Tibial artery (tissue), 4 donors: ENCODE results near the gene IL4R.

ENCODE experiments used
- DNase-seq, 2 donors: peaks; one replicate each; pipeline ENCODE4 v3.0.0-alpha.2; 2019
- H3K27ac ChIP-seq, 2 donors: fragments of 200-600 bp; sonication (generic) in 1 of 2; 1 replicate in 1 of 2; 2 replicates in 1 of 2; pipeline ENCODE4 v1.5.1; 2018 to 2019; ENCODE audit warnings: mild to moderate bottlenecking in 1 of 2
- H3K27me3 ChIP-seq, 2 donors: fragments of 200-600 bp; sonication (generic) in 1 of 2; one replicate each; pipeline versions ENCODE4 v1.5.1 to v1.6.0; 2016 to 2019
- H3K36me3 ChIP-seq, 3 donors: fragments of 200-600 bp; sonication (generic) in 2 of 3; one replicate each; pipeline ENCODE4 v1.5.1; 2016 to 2019; ENCODE audit warnings: mild to moderate bottlenecking in 2 of 3
- H3K4me1 ChIP-seq, 4 donors: fragments of 200-600 bp; sonication (generic) in 2 of 4; 1 replicate in 3 of 4; 2 replicates in 1 of 4; pipeline ENCODE4 v1.5.1; 2016 to 2019
- H3K4me3 ChIP-seq, 2 donors: fragments of 200-600 bp; sonication (generic) in 1 of 2; 1 replicate in 1 of 2; 2 replicates in 1 of 2; pipeline ENCODE4 v1.5.1; 2018 to 2019; ENCODE audit warnings: mild to moderate bottlenecking in 2 of 2
- H3K9me3 ChIP-seq, 3 donors: fragments of 200-600 bp; sonication (generic) in 1 of 3; one replicate each; pipeline ENCODE4 v1.5.1; 2016 to 2019
- CTCF ChIP-seq, 2 experiments: fragments of 200-600 bp in 1 of 2; fragments of 450-650 bp in 1 of 2; IDR thresholded peaks; one replicate each; pipeline ENCODE4 v1.5.1; 2017 to 2019; ENCODE audit warnings: antibody characterized with exemption in 2 of 2, mild to moderate bottlenecking in 1 of 2, moderate library complexity in 1 of 2
- intact Hi-C: fragments of 100-400 bp; cut with DNase I; formaldehyde crosslinking; loops from one replicate; pipeline ENCODE4 v1.15.0; 2023; ENCODE audit warnings: low total_unique reads

The IL4R gene

GRCh38 chr16:27313422-27314160, at the start of gene IL4R:
TSS of gene IL4R (plus strand) at chr16:27313974. CDS start at chr16:27340204, 26,230 bp downstream.
- peak; percentile 76 to 91 for DNase-seq
- Histone ChIP-seq H3K27me3 (no peaks in the 10 kb centered on the region), H3K4me3 (peak within 1 kb of the TSS; percentile 92 to 96), H3K36me3 (no peaks in the 10 kb centered on the region), H3K9me3 (no peaks in the 10 kb centered on the region), H3K4me1 (peaks cover 0 to 47% (median 36%) of the 10 kb centered on the region in 4 donors), H3K27ac (peak within 1 kb of the TSS; percentile 97 to 99)
- intact Hi-C loops: loop anchor here (5.0 kb wide), 1 partner anchor 1549 kb away; the partner anchor contains the start of gene SH2B1
- TF ChIP-seq CTCF (IDR thresholded peaks at IDR 0.05): no peak

- Histone ChIP-seq H3K4me3 (no peak overlapping the region), H3K27ac (peak overlapping the region in 1 of 2 donors; percentile 36), H3K9me3 (no peaks in the 10 kb centered on the region), H3K4me1 (peaks cover 0 to 17% (median 5%) of the 10 kb centered on the region in 4 donors), H3K36me3 (no peaks in the 10 kb centered on the region), H3K27me3 (no peaks in the 10 kb centered on the region)
- TF ChIP-seq CTCF (IDR thresholded peaks at IDR 0.05): no peak
- no peak for DNase-seq
- intact Hi-C loops: no loop called here
Observed at GRCh38 chr16:27264151-27264550, 49.6 kb upstream of the IL4R start.

GRCh38 chr16:27265982-27266381, 47.8 kb upstream of the IL4R start:
- H3K9me3 ChIP-seq: no peaks in the 10 kb centered on the region
- no peaks in the 10 kb centered on the region for H3K27me3 ChIP-seq
- intact Hi-C loops: no loop called here
- TF ChIP-seq CTCF (IDR thresholded peaks at IDR 0.05): no peak
- no peak overlapping the region for H3K27ac ChIP-seq
- H3K36me3 ChIP-seq: no peaks in the 10 kb centered on the region
- no peak overlapping the region for H3K4me3 ChIP-seq
- H3K4me1 ChIP-seq: peaks cover 0 to 20% (median 9%) of the 10 kb centered on the region in 4 donors
- DNase-seq: no peak

GRCh38 chr16:27267037-27267677, 46.6 kb upstream of the IL4R start:
- peaks cover 0 to 20% (median 9%) of the 10 kb centered on the region in 4 donors for H3K4me1 ChIP-seq
- H3K36me3 ChIP-seq: no peaks in the 10 kb centered on the region
- no peak overlapping the region for H3K27ac ChIP-seq
- H3K9me3 ChIP-seq: no peaks in the 10 kb centered on the region
- no peak for TF ChIP-seq CTCF (IDR thresholded peaks at IDR 0.05)
- H3K4me3 ChIP-seq: no peak overlapping the region
- intact Hi-C loops: no loop called here
- no peaks in the 10 kb centered on the region for H3K27me3 ChIP-seq
- no peak for DNase-seq

GRCh38 chr16:27268376-27269299, 45.1 kb upstream of the IL4R start, which contains the start of gene NSMCE1:
TSS of gene NSMCE1 (minus strand) at chr16:27268772. CDS start at chr16:27257570, 11,202 bp downstream.
- Histone ChIP-seq H3K27me3 (no peaks in the 10 kb centered on the region), H3K27ac (peak within 1 kb of the TSS; percentile 89), H3K36me3 (no peaks in the 10 kb centered on the region), H3K9me3 (no peaks in the 10 kb centered on the region), H3K4me1 (peaks cover 0 to 20% (median 9%) of the 10 kb centered on the region in 4 donors), H3K4me3 (peak within 1 kb of the TSS; percentile 82 to 95)
- peak; percentile 97 to 99 for DNase-seq
- intact Hi-C loops: no loop called here
- TF ChIP-seq CTCF (IDR thresholded peaks at IDR 0.05): peak; percentile 32 to 40
